Endothelial cell of umbilical vein (primary cell): Measurements from ENCODE around the gene PRKAG2. TPM values are rescaled to one million over a fixed set of nuclear protein-coding genes. Genes with fewer than 3 reads are reported as not detected.

ENCODE experiments used
- BruUV-seq: library from RNA; stranded (reverse); fragments of 400-500 nt; replicated peaks from 2 replicates; lab custom pipeline; 2021; lab: Mats Ljungman, UMichigan
- CTCF ChIA-PET: fragments of 300-600, 350-600 bp; sonication (Branson Sonifier 250); formaldehyde crosslinking; loops from one replicate; lab custom pipeline; 2021; ENCODE audit warnings: antibody characterized with exemption, inconsistent platforms; lab: Charles Lee
- POLR2A ChIA-PET: fragments of 300-600, 350-600 bp; sonication (Branson Sonifier 250); formaldehyde crosslinking; loops from one replicate; lab custom pipeline; 2021; ENCODE audit warnings: antibody characterized with exemption, inconsistent platforms; lab: Charles Lee
- DNase-seq: peaks from one replicate; pipeline ENCODE4 v3.0.0-alpha.2; 2011; ENCODE audit warnings: low read depth, low spot score
- FAIRE-seq: peaks from 2 replicates; lab custom pipeline; 2011; peaks lifted over from hg19 to GRCh38; lab: Jason Lieb, UNC
- H2AFZ ChIP-seq: 2 replicates; pipeline ENCODE4 v1.6.0; 2012; ENCODE audit warnings: low read depth, low read length, control low read depth, inconsistent platforms
- H3K27ac ChIP-seq: 2 replicates; pipeline ENCODE4 v1.5.1; 2011; ENCODE audit warnings: low read depth, mild to moderate bottlenecking, control low read depth, low read length, moderate library complexity; ENCODE audit not compliant: insufficient read depth
- H3K27me3 ChIP-seq, 2 experiments: 2 replicates each; pipeline versions ENCODE4 v1.6.0 to v1.6.1; 2011; ENCODE audit warnings: low read length in 2 of 2, mixed read lengths in 1 of 2; ENCODE audit not compliant: control insufficient read depth in 2 of 2, insufficient read depth in 2 of 2
- H3K36me3 ChIP-seq, 2 experiments: 2 replicates in 1 of 2; 3 replicates in 1 of 2; pipeline ENCODE4 v1.5.1; 2011; ENCODE audit warnings: low read length in 2 of 2, mild to moderate bottlenecking in 1 of 2, moderate library complexity in 1 of 2; ENCODE audit not compliant: control insufficient read depth in 2 of 2, insufficient read depth in 2 of 2; ENCODE audit errors: extremely low read depth in 1 of 2
- H3K4me1 ChIP-seq: 3 replicates; pipeline ENCODE4 v1.5.1; 2011; ENCODE audit warnings: mild to moderate bottlenecking, low read length; ENCODE audit not compliant: control insufficient read depth, insufficient read depth; ENCODE audit errors: extremely low read depth
- H3K4me2 ChIP-seq: 2 replicates; pipeline ENCODE4 v1.6.1; 2011; ENCODE audit warnings: low read length, control low read depth, mixed read lengths; ENCODE audit not compliant: insufficient read depth
- H3K4me3 ChIP-seq, 3 experiments: fragments of 200-600 bp in 1 of 3; sonication (generic), shearing (Covaris generic) in 1 of 3; replicated peaks in 1 of 3; 2 replicates each; pipeline ENCODE4 v1.5.1; 2011 to 2016; ENCODE audit warnings: control low read depth in 3 of 3, low read length in 3 of 3, mild to moderate bottlenecking in 2 of 3, inconsistent platforms in 1 of 3, low read depth in 1 of 3, moderate library complexity in 1 of 3; ENCODE audit not compliant: insufficient read depth in 1 of 3
- H3K79me2 ChIP-seq: 2 replicates; pipeline ENCODE4 v1.6.0; 2012; ENCODE audit warnings: low read length, inconsistent platforms; ENCODE audit not compliant: control insufficient read depth, insufficient read depth
- H3K9ac ChIP-seq: replicated peaks from 2 replicates; pipeline ENCODE3; 2011; ENCODE audit warnings: low read length, control low read depth; ENCODE audit not compliant: insufficient read depth; ENCODE audit errors: extremely low read depth
- H3K9me1 ChIP-seq: replicated peaks from 3 replicates; pipeline ENCODE4 v1.6.0; 2011; ENCODE audit warnings: mild to moderate bottlenecking, low read length; ENCODE audit not compliant: control insufficient read depth, insufficient read depth; ENCODE audit errors: extremely low read depth
- H3K9me3 ChIP-seq: replicated peaks from 2 replicates; pipeline ENCODE4 v1.5.1; 2012; ENCODE audit warnings: low read length, inconsistent platforms; ENCODE audit not compliant: control insufficient read depth, insufficient read depth
- H4K20me1 ChIP-seq: replicated peaks from 2 replicates; pipeline ENCODE3; 2011; ENCODE audit warnings: mild to moderate bottlenecking, low read length; ENCODE audit not compliant: control insufficient read depth, insufficient read depth; ENCODE audit errors: extremely low read depth
- CTCF ChIP-seq, 2 donors: IDR thresholded peaks; 1 replicate in 1 of 2; 2 replicates in 1 of 2; pipeline ENCODE4 v1.5.1; 2011; ENCODE audit warnings: low read length in 2 of 2, mild to moderate bottlenecking in 2 of 2, moderate library complexity in 2 of 2, control low read depth in 1 of 2, inconsistent platforms in 1 of 2, low read depth in 1 of 2; ENCODE audit not compliant: insufficient read depth in 1 of 2; ENCODE audit errors: extremely low read depth in 1 of 2
- FOS ChIP-seq: IDR thresholded peaks from 2 replicates; pipeline ENCODE4 v1.6.1; 2011; ENCODE audit warnings: mild to moderate bottlenecking, low read length, moderate library complexity, borderline replicate concordance; ENCODE audit not compliant: insufficient read depth
- GATA2 ChIP-seq: IDR thresholded peaks from 2 replicates; pipeline ENCODE4 v1.7.0; 2011; ENCODE audit warnings: low read depth, mild to moderate bottlenecking, moderate library complexity, mixed read lengths, low read length; ENCODE audit not compliant: insufficient read length, insufficient read depth
- JUN ChIP-seq: IDR thresholded peaks from 2 replicates; pipeline ENCODE4 v1.6.1; 2011; ENCODE audit warnings: borderline replicate concordance, low read depth; ENCODE audit not compliant: insufficient read length, insufficient read depth
- MAX ChIP-seq: IDR thresholded peaks from 2 replicates; pipeline ENCODE4 v1.6.1; 2011; ENCODE audit not compliant: insufficient read depth, insufficient read length
- MYC ChIP-seq: IDR thresholded peaks from one replicate; pipeline ENCODE4 v1.6.1; 2011; ENCODE audit warnings: mild to moderate bottlenecking, low read depth, low read length
- POLR2A ChIP-seq: IDR thresholded peaks from 2 replicates; pipeline ENCODE4 v1.6.1; 2012; ENCODE audit warnings: low read depth, mild to moderate bottlenecking, control low read depth, low read length
- dilution Hi-C: fragments of 300-500 bp; cut with MboI; formaldehyde crosslinking; loops from one replicate; pipeline ENCODE4 v1.15.0; 2019; ENCODE audit warnings: low sequenced_read_pairs; ENCODE audit not compliant: extremely low pct_ligation_motif_present
- intact Hi-C: fragments of 100-400 bp; cut with micrococcal nuclease; formaldehyde crosslinking; loops from one replicate; pipeline ENCODE4 v1.10.0; 2022
- polyA plus RNA-seq, 4 experiments: library from polyadenylated mRNA; depleted of rRNA in 3 of 4; stranded (reverse) in 3 of 4; unstranded in 1 of 4; fragments of >200 nt; gene quantifications; 2 replicates each; pipeline versions ENCODE4 v1.2.1 to v1.2.3, GENCODE V29; 2011 to 2012; ENCODE audit warnings: missing spikeins in 1 of 4
- total RNA-seq: library from RNA; stranded (reverse); gene quantifications from 2 replicates; pipeline ENCODE4 v1.2.3, GENCODE V29; 2021

Gene PRKAG2
- total and polyA plus RNA-seq, 2 donors (not counting 3 experiments of a cell fraction or from before 2014, with no cell fraction given), result 19.3 to 51.5 TPM

- peaks cover 5 to 11% of the 10 kb centered on the region in 2 experiments for H3K27me3 ChIP-seq
- CTCF ChIA-PET, result interaction anchor here (1.2 kb wide), 1 partner anchor 13 kb away, joined by 3 read pairs; no protein-coding TSS in a partner anchor
These were observed 57.0 kb downstream of the PRKAG2 start for GRCh38 chr7:151819866-151820265.

More at GRCh38 chr7:151819866-151820265, 57.0 kb downstream of the PRKAG2 start:
- Histone ChIP-seq H3K9me3 (no peaks in the 10 kb centered on the region), H3K79me2 (no peaks in the 10 kb centered on the region), H3K36me3 (no peaks in the 10 kb centered on the region), H3K4me1 (no peaks in the 10 kb centered on the region), H3K9me1 (no peaks in the 10 kb centered on the region), H2AFZ (no peak overlapping the region), H3K9ac (no peak overlapping the region), H3K4me2 (no peak overlapping the region), H3K27ac (no peak overlapping the region), H4K20me1 (no peaks in the 10 kb centered on the region), H3K4me3 (no peak overlapping the region)
- BruUV-seq, result no TSS peak
- dilution Hi-C loops, result no loop called here
- no peak for TF ChIP-seq MAX
- no peak for TF ChIP-seq JUN
- no peak for TF ChIP-seq MYC
- TF ChIP-seq CTCF (IDR thresholded peaks at IDR 0.05; ENCODE audit: extremely low read depth in 1 of 2, insufficient read depth in 1 of 2, low read depth in 1 of 2, low read length in 2 of 2), result no peak
- no peak for TF ChIP-seq POLR2A
- no peak for TF ChIP-seq FOS
- TF ChIP-seq GATA2, result no peak
- intact Hi-C loops, result no loop called here
- no peak for DNase-seq
- FAIRE-seq, result no peak
- POLR2A ChIA-PET, result no interaction called here
